SK-N-SH (cell line): Measurements from ENCODE around the gene CAGE1. TPM values are rescaled to one million over a fixed set of nuclear protein-coding genes. Genes with fewer than 3 reads are reported as not detected.

Experiments
- CTCF ChIA-PET: fragments of 300-600, 350-600 bp; formaldehyde crosslinking; extraction: SDS; loops from one replicate; lab custom pipeline; 2021; lab: Yijun Ruan, JAX
- POLR2A ChIA-PET: fragments of 350-600 bp; sonication (Branson Sonifier 250); formaldehyde crosslinking; extraction: SDS; loops from one replicate; lab custom pipeline; 2020; ENCODE audit warnings: antibody characterized with exemption, inconsistent platforms; lab: Yijun Ruan, JAX
- DNase-seq: peaks from one replicate; pipeline ENCODE4 v3.0.0; 2012
- H2AFZ ChIP-seq: fragments of 200-600 bp; sonication (generic); 2 replicates; pipeline ENCODE4 v1.8.1; 2016; ENCODE audit warnings: antibody characterized with exemption, mild to moderate bottlenecking, low read depth
- H3F3A ChIP-seq: fragments of 200-600 bp; sonication (generic); replicated peaks from 2 replicates; pipeline ENCODE3; 2016; ENCODE audit warnings: antibody characterized with exemption, mild to moderate bottlenecking; ENCODE audit not compliant: insufficient read depth
- H3K27ac ChIP-seq, 2 experiments: fragments of 200-500 bp in 1 of 2; fragments of 200-600 bp in 1 of 2; sonication (Bioruptor generic) in 1 of 2; sonication (generic), shearing (Covaris generic) in 1 of 2; 2 replicates each; pipeline versions ENCODE4 v1.5.1 to v1.6.1; 2014 to 2016; ENCODE audit warnings: low read depth in 2 of 2, inconsistent platforms in 1 of 2, low read length in 1 of 2, mild to moderate bottlenecking in 1 of 2, mixed read lengths in 1 of 2
- H3K27me3 ChIP-seq: fragments of 200-600 bp; sonication (generic), shearing (Covaris generic); 2 replicates; pipeline ENCODE4 v1.6.1; 2016; ENCODE audit warnings: mixed run types; ENCODE audit not compliant: insufficient read depth
- H3K36me3 ChIP-seq, 2 experiments: fragments of 200-500 bp in 1 of 2; fragments of 200-600 bp in 1 of 2; sonication (Bioruptor generic) in 1 of 2; sonication (generic) in 1 of 2; replicated peaks in 1 of 2; 2 replicates each; pipeline versions ENCODE3 to v1.5.1; 2014 to 2016; ENCODE audit warnings: low read length in 1 of 2, mild to moderate bottlenecking in 1 of 2; ENCODE audit not compliant: insufficient read depth in 2 of 2, control insufficient read depth in 1 of 2
- H3K4me1 ChIP-seq, 2 experiments: fragments of 200-500 bp in 1 of 2; fragments of 200-600 bp in 1 of 2; sonication (Bioruptor generic) in 1 of 2; sonication (generic), shearing (Covaris generic) in 1 of 2; 2 replicates each; pipeline versions ENCODE4 v1.5.1 to v1.6.1; 2014 to 2016; ENCODE audit warnings: low read depth in 1 of 2, low read length in 1 of 2, mixed run types in 1 of 2; ENCODE audit not compliant: insufficient read depth in 2 of 2, control insufficient read depth in 1 of 2
- H3K4me2 ChIP-seq: fragments of 200-600 bp; sonication (generic), shearing (Covaris generic); 2 replicates; pipeline ENCODE4 v1.6.1; 2017; ENCODE audit warnings: mixed run types
- H3K4me3 ChIP-seq, 2 experiments: fragments of 200-500 bp in 1 of 2; fragments of 200-600 bp in 1 of 2; sonication (Bioruptor generic) in 1 of 2; sonication (generic), shearing (Covaris generic) in 1 of 2; 2 replicates each; pipeline versions ENCODE4 v1.5.1 to v1.8.1; 2014 to 2016; ENCODE audit warnings: low read depth in 2 of 2, inconsistent platforms in 1 of 2, low read length in 1 of 2, mild to moderate bottlenecking in 1 of 2, mixed read lengths in 1 of 2, moderate library complexity in 1 of 2
- H3K79me2 ChIP-seq: fragments of 200-600 bp; sonication (generic); 2 replicates; pipeline ENCODE4 v1.8.1; 2017; ENCODE audit warnings: mild to moderate bottlenecking; ENCODE audit not compliant: insufficient read depth
- H3K9ac ChIP-seq: fragments of 200-600 bp; sonication (generic); 2 replicates; pipeline ENCODE4 v1.6.1; 2017; ENCODE audit warnings: mixed run types
- H3K9me2 ChIP-seq: fragments of 200-600 bp; sonication (generic); 2 replicates; pipeline ENCODE4 v1.6.1; 2017; ENCODE audit warnings: mixed run types
- H3K9me3 ChIP-seq: fragments of 200-600 bp; sonication (generic); 2 replicates; pipeline ENCODE4 v1.6.1; 2017; ENCODE audit warnings: mixed run types, mild to moderate bottlenecking, moderate library complexity
- H4K20me1 ChIP-seq: fragments of 200-600 bp; sonication (generic); 2 replicates; pipeline ENCODE4 v1.6.1; 2017; ENCODE audit warnings: mild to moderate bottlenecking, mixed run types; ENCODE audit not compliant: insufficient read depth
- FOSL2 ChIP-seq: IDR thresholded peaks from 2 replicates; pipeline ENCODE4 v1.4.0; 2012; ENCODE audit warnings: low read depth, mild to moderate bottlenecking, moderate library complexity, borderline replicate concordance
- FOXJ3 ChIP-seq: sonication (generic); formaldehyde crosslinking; IDR thresholded peaks from 2 replicates; pipeline ENCODE4 v1.5.1; 2020; ENCODE audit warnings: mild to moderate bottlenecking, missing genetic modification reagents
- GABPA ChIP-seq: IDR thresholded peaks from 2 replicates; pipeline ENCODE4 v1.4.0; 2012; ENCODE audit warnings: low read depth, mild to moderate bottlenecking
- GATA2 ChIP-seq: sonication (generic); formaldehyde crosslinking; IDR thresholded peaks from 2 replicates; pipeline ENCODE4 v1.5.0; 2020; ENCODE audit warnings: mild to moderate bottlenecking, missing genetic modification reagents
- MEF2A ChIP-seq: IDR thresholded peaks from 2 replicates; pipeline ENCODE4 v1.4.0; 2012; ENCODE audit warnings: low read depth, borderline replicate concordance
- POLR2AphosphoS5 ChIP-seq: IDR thresholded peaks from 2 replicates; pipeline ENCODE4 v1.6.1; 2012; ENCODE audit warnings: low read depth, low read length
- RCOR1 ChIP-seq: fragments of 150-350 bp; IDR thresholded peaks from 2 replicates; pipeline ENCODE4 v1.6.1; 2017; ENCODE audit warnings: antibody characterized with exemption, low read length
- RFX5 ChIP-seq: IDR thresholded peaks from 2 replicates; pipeline ENCODE4 v1.6.1; 2012; ENCODE audit warnings: mild to moderate bottlenecking, improper control_type of control experiment, low read length
- SIN3A ChIP-seq: IDR thresholded peaks from 2 replicates; pipeline ENCODE4 v1.6.1; 2012; ENCODE audit warnings: low read depth, mild to moderate bottlenecking, low read length, moderate library complexity, borderline replicate concordance
- YY1 ChIP-seq: IDR thresholded peaks from 2 replicates; pipeline ENCODE4 v1.4.0; 2012; ENCODE audit warnings: low read depth, mild to moderate bottlenecking
- WGBS: methylation state at CpG from one replicate; pipeline ENCODE4 v1.1.6; 2017; ENCODE audit warnings: low lambda C conversion rate; 5-methylcytosine and 5-hydroxymethylcytosine counted together
- polyA plus RNA-seq, 3 experiments: library from polyadenylated mRNA; depleted of rRNA; stranded (reverse); fragments of >200 nt; gene quantifications; 2 replicates each; pipeline ENCODE4 v1.2.3, GENCODE V29; 2012
- TF ChIP-seq, protein P1 (sequence below): fragments of 200-600 bp; sonication (generic); IDR thresholded peaks from 2 replicates; pipeline ENCODE4 v1.6.1; 2017; ENCODE audit warnings: antibody characterized with exemption, mild to moderate bottlenecking, moderate library complexity
- TF ChIP-seq, protein P2 (sequence below): IDR thresholded peaks from 2 replicates; pipeline ENCODE4 v1.4.0; 2012; ENCODE audit warnings: low read depth, borderline replicate concordance
- TF ChIP-seq, protein P3 (sequence below): IDR thresholded peaks from 2 replicates; pipeline ENCODE4 v1.4.0; 2012; ENCODE audit warnings: low read depth
- TF ChIP-seq, protein P4 (sequence below): fragments of 150-350 bp; IDR thresholded peaks from 2 replicates; pipeline ENCODE4 v1.6.1; 2017; ENCODE audit warnings: antibody characterized with exemption, low read length, low read depth, borderline replicate concordance
- TF ChIP-seq, protein P5 (sequence below): IDR thresholded peaks from 2 replicates; pipeline ENCODE4 v1.4.0; 2012; ENCODE audit warnings: low read depth, borderline replicate concordance

CAGE1 gene
- polyA plus RNA-seq, 1 of the 3 experiments (the other 2 are of a cell fraction), result not detected

- Histone ChIP-seq H3K4me3 (no peak overlapping the region), H4K20me1 (no peaks in the 10 kb centered on the region), H3F3A (no peaks in the 10 kb centered on the region), H3K4me2 (no peak overlapping the region), H3K36me3 (peaks cover 21 to 24% of the 10 kb centered on the region in 2 experiments), H3K9ac (no peak overlapping the region), H3K9me2 (no peaks in the 10 kb centered on the region), H3K4me1 (no peaks in the 10 kb centered on the region), H2AFZ (no peak overlapping the region), H3K9me3 (no peaks in the 10 kb centered on the region), H3K27ac (no peak overlapping the region), H3K79me2 (no peaks in the 10 kb centered on the region), H3K27me3 (no peaks in the 10 kb centered on the region)
- no peak for DNase-seq
- POLR2A ChIA-PET, result no interaction called here
- 95% methylated on average over 9 of the region's 10 CpGs for WGBS
- TF ChIP-seq GABPA (no peak), POLR2AphosphoS5 (no peak), RCOR1 (no peak), GATA2 (CRISPR knock-in tag) (no peak), YY1 (no peak), MEF2A (no peak), FOXJ3 (CRISPR knock-in tag) (no peak), FOSL2 (no peak), RFX5 (no peak), SIN3A (no peak)
- TF ChIP-seq, protein P1, sequence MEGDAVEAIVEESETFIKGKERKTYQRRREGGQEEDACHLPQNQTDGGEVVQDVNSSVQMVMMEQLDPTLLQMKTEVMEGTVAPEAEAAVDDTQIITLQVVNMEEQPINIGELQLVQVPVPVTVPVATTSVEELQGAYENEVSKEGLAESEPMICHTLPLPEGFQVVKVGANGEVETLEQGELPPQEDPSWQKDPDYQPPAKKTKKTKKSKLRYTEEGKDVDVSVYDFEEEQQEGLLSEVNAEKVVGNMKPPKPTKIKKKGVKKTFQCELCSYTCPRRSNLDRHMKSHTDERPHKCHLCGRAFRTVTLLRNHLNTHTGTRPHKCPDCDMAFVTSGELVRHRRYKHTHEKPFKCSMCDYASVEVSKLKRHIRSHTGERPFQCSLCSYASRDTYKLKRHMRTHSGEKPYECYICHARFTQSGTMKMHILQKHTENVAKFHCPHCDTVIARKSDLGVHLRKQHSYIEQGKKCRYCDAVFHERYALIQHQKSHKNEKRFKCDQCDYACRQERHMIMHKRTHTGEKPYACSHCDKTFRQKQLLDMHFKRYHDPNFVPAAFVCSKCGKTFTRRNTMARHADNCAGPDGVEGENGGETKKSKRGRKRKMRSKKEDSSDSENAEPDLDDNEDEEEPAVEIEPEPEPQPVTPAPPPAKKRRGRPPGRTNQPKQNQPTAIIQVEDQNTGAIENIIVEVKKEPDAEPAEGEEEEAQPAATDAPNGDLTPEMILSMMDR, result no peak
- TF ChIP-seq, protein P2, sequence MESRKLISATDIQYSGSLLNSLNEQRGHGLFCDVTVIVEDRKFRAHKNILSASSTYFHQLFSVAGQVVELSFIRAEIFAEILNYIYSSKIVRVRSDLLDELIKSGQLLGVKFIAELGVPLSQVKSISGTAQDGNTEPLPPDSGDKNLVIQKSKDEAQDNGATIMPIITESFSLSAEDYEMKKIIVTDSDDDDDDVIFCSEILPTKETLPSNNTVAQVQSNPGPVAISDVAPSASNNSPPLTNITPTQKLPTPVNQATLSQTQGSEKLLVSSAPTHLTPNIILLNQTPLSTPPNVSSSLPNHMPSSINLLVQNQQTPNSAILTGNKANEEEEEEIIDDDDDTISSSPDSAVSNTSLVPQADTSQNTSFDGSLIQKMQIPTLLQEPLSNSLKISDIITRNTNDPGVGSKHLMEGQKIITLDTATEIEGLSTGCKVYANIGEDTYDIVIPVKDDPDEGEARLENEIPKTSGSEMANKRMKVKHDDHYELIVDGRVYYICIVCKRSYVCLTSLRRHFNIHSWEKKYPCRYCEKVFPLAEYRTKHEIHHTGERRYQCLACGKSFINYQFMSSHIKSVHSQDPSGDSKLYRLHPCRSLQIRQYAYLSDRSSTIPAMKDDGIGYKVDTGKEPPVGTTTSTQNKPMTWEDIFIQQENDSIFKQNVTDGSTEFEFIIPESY, result no peak
- TF ChIP-seq, protein P3, sequence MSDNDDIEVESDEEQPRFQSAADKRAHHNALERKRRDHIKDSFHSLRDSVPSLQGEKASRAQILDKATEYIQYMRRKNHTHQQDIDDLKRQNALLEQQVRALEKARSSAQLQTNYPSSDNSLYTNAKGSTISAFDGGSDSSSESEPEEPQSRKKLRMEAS, result no peak
- TF ChIP-seq, protein P4, sequence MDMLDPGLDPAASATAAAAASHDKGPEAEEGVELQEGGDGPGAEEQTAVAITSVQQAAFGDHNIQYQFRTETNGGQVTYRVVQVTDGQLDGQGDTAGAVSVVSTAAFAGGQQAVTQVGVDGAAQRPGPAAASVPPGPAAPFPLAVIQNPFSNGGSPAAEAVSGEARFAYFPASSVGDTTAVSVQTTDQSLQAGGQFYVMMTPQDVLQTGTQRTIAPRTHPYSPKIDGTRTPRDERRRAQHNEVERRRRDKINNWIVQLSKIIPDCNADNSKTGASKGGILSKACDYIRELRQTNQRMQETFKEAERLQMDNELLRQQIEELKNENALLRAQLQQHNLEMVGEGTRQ, result no peak
- TF ChIP-seq, protein P5, sequence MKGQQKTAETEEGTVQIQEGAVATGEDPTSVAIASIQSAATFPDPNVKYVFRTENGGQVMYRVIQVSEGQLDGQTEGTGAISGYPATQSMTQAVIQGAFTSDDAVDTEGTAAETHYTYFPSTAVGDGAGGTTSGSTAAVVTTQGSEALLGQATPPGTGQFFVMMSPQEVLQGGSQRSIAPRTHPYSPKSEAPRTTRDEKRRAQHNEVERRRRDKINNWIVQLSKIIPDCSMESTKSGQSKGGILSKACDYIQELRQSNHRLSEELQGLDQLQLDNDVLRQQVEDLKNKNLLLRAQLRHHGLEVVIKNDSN, result no peak
- CTCF ChIA-PET, result interaction anchor here (0.9 to 1.9 kb wide), 2 partner anchors 332 to 334 kb away, joined by 3 to 5 read pairs; no protein-coding TSS in a partner anchor
Measured at GRCh38 chr6:7282097-7282906, 107.2 kb downstream of the CAGE1 start.

Other genes starting within 250 kb of the CAGE1 start
- 50.7 and 60.2 TPM in 2 replicates for gene SSR1, start 76.5 kb downstream of the CAGE1 start, polyA plus RNA-seq (2012; rRNA removed)
- gene RIOK1, start 66 bp upstream of the CAGE1 start, polyA plus RNA-seq (2012; rRNA removed), result 16.3 and 18.7 TPM in 2 replicates
- 0.02 TPM in 1 of 2 replicates, not detected in the other for gene DSP, start 151.9 kb upstream of the CAGE1 start, polyA plus RNA-seq (2012; rRNA removed)
- gene SNRNP48, start 200.5 kb upstream of the CAGE1 start, polyA plus RNA-seq (2012; rRNA removed), result 4.3 and 5.7 TPM in 2 replicates